ENCODE measurements around the gene MRPL36.
"Not testable (repeated sequence)": the region's sequence is repeated elsewhere in the genome, so short reads cannot be mapped to it uniquely, and the experiment has no call there.

Gene MRPL36

DNA sequence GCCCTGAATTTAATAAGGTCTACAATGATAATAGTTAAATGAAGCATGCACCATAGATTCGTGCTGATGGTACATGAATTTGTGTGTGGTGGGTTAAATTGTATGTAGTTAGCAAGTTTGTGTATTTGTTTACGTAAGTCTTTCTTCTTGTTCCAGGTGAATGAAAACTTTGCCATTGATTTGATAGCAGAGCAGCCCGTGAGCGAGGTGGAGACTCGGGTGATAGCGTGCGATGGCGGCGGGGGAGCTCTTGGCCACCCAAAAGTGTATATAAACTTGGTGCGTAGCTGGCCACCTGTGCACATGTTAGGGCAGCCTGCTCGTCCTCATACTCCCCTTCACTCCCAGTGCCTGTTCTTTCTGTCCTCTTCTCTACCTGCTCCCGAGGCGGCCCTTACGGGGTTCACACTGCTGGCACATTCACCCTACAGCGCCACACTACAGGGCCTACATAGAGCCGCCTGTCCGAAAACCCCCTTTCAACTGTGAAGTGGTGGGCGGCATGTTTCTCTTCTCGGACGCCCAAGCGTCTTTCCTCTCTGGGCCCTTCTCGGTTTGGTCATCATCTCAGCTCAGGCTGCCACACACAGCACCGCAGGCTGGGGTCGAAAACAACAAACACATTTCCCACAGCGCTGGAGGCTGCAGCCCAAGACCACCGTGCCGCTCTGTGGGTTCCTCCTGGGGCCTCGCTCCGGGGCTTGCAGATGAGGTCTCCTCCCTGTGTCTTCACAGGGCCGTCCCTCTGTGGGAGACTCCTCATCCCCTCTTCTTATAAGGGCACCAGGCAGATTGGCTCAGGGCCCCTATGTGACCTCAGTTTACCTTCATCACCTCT is 14.8 kb upstream of the MRPL36 start:
- DNase-seq = no peak

DNA sequence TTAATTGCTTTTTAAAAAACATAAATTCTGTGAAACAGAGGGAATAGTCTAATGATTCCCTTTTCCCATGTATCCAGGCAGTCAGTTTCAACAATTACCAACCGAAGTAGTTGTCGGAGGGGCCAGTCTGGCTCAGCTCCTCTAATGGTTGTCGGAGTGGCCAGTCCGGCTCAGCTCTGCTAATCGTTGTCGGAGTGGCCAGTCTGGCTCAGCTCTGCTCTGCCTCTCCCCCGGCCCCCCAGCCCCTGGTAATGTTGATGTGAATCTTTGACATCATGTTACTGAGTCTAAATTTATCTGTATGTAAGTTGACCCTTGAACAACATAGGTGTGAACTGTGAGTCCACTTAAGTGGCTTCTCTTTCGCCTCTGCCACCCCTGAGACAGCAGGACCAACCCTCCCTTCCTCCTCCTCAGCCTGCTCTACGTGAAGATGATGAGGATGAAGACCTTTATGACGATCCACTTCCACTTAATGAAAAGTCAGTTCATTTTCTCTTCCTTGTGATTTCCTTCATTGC is 11.0 kb upstream of the MRPL36 start:
- no peak for DNase-seq

DNA sequence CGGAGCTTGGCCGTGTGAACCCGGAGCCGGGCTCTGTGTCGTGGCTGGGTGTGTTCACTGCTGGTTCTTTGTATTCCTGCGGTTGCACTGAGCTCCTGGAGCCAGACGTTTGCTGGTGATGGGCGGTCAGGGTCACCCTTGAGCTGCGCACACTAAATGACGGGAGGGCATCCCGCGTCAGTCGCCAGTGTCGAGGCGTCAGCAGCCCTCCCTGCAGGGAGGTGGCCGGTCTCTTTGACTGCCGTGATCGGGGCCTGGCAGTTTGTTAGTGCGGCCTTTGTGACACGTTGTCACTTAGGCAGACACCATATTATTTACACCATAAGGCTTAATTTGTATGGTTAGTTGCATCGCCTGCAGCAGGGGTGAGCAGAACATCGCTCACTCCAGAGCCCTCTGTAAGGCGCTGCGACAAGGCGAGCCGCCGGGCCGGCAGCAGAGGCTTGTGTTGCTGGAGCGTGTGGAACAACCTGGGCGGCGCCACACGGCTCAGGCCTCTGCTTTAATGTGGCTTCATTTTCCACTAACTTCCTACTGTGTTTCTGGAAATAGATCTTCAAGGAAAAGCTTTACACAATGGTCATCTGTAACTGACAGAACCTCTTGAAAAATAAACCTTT is 9.9 kb upstream of the MRPL36 start:
- no peak for DNase-seq

DNA sequence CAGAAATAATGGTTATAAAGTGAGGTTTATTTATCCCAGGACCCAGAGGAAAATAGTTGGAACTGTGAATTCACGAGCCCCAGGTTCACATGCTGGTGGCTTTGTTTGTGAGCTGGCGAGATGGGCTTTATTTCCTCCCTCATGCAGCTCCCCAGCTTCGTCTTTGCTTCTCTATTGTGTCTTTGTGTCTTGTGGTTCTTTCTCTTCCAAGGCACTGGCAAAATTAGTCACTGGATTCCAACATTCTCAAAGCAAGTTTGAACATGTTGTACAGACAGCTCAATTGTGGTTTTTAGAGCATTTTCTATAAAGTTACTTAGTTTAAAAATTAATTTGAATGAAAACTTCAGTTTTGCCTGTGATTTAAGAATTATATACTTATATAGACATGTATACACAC is 8.8 kb upstream of the MRPL36 start:
- no peak for DNase-seq

DNA sequence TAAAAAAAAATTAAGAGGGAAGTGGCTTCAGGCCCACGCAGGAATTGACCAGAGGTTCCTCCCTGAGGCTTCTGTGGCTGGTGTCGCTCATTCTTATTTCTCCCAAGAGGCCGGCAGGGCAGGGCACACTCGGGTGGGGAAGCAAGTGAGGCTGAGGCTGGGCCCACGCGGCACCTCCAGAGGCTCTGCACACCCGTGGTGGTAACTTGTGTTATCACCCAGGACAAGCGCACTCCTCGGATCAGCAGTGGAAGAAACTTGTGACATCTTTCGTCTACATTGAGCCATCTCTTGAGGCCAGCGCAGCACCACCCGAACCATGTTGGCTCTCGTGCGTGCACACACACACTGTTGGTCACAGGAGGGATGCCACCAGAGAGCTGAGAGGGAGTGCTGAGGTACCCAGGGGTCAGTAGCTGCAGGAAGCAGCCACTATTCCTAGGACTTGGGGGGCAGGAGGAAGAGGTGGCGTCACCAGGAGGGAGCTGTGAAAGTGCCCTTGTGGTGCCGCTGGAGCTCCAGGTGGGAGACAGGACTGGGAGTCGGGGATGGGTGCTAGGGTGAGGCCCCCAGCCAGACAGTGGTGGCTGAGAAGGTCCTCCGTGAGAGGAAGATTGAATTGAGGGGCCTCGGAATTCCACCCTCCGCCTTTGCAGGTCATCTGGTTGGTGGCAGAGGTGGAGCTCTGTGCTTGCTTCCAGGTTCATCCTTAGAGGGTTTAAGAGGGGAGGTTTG is 8.0 kb upstream of the MRPL36 start:
- DNase-seq = no peak

DNA sequence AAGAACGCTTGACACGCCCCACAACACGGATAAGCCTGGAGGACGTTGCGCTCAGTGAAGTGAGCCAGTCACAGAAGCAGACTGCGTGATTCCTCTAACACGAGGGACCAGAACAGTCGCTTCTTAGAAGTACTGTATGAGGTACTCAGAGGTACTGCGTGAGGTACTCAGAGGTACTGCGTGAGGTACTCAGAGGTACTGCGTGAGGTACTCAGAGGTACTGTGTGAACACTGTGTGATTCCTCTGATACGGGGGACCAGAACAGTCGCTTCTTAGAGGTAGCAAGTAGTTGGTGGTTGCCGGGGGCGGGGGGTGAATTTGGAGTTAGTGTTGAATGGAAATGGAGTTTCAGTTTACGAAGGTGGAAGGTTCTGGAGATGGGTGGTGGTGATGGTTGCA is 7.3 kb upstream of the MRPL36 start:
- DNase-seq = no peak

DNA sequence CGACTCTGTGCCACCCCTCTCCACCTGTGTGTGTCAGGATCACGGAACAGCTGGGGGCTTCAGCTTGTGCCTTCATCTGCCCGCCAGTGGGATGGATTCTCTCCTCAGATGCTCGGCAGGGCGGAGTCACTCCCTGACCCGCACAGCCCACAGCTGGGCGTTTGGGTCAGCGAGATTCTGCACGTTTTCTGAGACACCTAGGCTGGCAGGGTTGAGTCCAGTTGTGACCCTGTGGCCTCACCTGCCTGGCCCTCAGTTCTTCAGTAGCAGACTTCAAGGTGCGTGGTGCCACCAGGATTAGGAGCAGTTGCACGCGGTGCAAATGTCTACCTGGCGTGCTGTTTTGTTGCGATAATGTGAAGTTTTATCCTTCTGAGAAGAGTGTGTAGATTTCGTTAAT is 6.6 kb upstream of the MRPL36 start:
- DNase-seq = no peak

DNA sequence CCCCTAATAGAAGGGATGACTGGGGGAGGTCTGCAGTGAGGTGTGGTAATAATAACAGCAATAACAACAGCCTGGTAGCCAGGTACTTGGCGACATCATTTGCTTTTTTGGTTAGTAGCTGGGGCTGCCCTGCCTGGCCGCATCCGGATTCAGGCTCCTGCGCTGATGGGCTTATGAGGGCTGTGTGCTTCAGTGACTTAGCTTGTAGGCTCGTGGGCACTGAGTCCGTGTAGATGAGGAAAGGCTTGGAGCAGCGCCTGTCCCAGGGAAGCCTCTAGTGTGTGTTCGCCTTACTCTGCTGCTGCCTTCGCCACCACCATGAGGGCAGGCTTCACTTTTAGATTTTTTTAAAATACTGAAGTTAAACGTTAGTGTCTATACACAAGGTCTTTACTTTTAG is 6.1 kb upstream of the MRPL36 start:
- DNase-seq = no peak

DNA sequence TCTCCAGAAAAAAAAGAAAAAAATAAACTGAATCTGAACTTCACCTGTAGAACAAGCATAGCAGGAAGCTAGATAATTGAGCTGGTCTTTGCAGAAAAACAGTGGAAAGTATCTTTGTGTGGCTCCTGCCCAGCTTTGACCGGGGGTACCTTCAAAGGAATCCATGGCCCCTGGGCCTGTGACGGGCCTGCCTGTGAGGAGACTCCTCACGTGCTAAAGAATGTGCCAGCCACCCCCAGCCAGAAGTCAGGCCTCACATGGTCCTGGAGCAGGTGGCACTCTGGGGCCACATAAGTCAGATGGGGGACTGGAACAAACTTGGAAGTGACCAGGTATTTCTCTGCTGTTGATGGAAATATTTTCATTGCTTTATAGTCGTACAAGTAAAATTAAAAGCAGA is 5.7 kb upstream of the MRPL36 start:
- no peak for DNase-seq

DNA sequence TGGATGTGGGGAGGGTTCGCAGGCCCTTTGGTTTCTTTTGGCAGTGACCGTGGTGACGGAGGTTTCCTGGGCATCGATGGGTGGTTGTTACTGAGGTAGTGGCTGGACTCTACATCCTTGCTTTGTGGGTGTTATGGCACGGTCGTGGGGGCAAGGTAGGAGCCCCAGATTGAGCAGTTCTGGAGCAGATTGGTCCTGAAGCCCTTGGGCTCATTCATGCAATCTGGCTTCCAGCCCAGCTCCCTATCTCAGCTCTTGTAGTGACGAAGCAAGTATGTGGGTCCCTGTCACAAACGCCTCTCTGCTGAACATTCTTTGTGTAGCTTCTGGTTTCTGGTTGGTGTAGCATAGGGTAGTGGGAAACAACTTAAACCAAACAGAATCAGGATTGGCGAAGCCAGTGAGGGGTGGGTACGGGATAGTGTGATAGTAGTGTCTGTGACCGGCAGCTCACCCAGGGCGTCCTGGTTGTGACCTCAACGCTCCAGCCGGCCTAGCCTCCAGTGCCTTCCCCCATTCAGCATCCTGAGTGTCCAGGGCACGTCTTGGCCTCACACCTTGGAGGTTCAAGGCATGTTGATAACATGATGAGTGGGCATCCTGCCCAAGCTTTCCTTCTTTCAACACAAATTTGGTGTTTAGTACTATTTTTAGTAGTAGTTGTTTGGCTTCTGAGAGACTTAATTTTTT is 4.5 kb upstream of the MRPL36 start:
- DNase-seq = no peak

DNA sequence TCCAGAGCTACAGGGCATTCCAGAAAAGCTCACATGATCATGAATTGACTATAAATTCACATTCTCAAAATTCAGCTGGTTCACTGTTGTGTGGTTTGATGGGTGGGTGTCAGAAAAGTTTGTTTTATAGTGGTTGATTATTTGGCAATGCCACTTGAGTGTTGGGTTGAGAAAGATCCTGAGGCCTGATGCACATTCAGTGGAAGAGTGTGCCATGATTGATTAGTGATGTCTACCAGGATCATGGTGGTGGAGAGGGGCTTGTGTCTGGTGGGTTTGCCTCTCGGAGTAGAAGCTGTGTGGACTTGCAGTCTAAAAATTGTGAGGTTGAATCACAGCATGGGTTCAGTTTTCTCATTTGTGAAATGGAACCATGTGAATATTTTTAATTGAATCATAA is 3.6 kb upstream of the MRPL36 start:
- DNase-seq = no peak

DNA sequence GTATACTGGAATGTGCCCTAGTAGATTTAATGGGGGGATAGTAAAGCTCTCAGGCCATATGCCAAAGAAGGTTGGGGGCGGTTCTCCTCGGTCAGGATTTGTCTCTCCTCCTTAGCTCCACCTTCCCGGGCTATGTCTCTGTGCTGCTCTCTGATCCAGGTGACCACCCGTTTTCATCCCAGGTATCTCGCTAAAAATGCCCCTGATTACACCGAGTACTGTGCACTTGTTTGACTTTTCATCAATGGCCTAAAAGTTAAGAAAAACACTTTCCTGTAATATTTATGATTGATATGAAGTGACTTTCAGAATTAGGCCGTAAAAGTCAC is 2.3 kb upstream of the MRPL36 start:
- no peak for DNase-seq

DNA sequence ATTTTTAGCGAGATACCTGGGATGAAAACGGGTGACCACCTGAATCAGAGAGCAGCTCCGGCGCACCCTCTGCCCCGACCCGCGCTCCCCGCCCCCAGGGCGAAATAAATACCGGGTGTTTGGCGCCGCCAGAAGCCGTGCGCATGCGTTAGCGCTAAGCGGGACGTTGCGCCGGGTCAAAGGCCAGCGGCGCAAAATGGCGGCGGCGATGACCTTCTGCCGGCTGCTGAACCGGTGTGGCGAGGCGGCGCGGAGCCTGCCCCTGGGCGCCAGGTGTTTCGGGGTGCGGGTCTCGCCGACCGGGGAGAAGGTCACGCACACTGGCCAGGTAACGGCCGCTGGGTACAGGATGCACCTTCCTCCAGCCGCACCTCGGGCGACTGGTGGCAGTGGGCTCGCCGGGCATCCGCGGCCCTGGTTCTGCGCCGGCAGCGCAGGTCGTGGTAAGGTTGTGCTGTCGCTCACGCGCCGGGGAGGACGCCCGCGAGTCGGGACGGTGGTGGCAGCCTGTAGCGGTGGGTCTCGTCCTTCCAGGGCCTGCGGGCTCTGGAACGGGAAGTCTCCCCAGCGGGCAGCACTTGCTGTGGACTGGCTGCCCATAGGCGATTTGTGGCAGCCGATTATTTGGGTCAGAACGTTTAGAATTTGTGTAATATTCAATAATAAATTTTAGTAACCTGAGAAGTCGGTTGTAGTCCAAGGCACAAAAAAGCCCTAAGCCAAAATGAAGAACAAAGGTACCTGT is 1.8 kb upstream of the MRPL36 start, which contains the start of gene NDUFS6:
TSS of gene NDUFS6 (plus strand) at position 186 of the 745 bp plus-strand sequence. CDS start at position 197, 11 bp downstream.
- peak; percentile 58 for DNase-seq

DNA sequence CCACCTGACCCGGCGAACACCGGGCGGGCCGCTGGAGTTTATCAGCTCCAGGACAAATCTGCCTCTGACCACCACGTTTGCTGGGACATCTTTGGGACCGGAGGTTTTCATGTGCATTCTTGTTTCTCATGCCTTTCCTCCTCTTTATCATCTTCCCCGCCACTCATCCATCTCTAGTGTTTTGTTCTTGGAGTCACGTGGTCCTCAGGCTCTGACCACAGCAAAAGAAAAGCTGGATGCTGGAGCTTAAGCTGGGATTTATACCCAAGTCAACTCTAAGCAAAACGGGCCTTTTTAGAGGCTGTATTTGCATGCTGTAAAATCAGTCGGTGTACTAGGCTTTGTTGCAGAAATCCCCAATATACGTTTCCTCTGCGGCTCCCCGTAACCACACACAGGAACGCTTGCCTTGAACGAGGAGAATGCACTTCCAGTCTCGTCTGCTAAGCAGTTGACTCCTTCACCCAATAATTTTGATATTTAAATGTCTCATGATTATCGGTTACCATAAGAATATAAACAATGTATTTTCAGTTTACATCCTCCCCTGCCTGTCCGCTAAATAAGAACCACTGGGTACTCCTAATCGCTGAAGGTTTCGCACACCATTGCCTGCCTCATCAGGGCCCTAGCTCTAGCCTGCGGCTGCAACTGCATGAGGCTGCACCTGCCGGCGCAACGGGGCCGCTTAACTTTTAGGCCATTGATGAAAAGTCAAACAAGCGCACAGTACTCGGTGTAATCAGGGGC is 1.0 kb upstream of the MRPL36 start:
- DNase-seq = peak; percentile 45

DNA sequence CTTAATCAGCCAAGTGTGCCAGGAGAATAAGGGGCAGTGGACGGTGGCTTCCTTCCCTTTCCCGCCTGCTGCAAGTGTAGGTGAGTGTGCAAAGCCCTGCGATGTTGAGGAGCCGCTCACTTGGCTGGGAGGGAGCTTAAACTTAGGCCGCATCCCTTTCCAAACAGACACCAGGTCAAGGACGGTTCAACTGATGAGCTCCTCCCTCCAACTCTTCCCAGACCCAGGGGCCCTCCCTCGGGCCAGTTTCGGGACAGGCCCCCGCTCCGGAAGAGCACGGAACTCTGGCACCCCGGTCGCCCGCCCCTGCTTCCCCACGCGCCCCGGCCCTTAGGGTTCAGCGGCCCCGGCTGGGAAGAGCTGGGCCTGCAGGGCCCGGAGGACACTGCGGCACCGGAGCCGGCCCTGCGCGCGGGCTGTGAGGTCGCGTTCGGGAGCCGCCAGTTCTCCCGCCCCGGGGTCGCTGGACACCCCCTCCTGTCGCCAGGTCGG is 481 bp downstream of the MRPL36 start:
- DNase-seq = no peak

DNA sequence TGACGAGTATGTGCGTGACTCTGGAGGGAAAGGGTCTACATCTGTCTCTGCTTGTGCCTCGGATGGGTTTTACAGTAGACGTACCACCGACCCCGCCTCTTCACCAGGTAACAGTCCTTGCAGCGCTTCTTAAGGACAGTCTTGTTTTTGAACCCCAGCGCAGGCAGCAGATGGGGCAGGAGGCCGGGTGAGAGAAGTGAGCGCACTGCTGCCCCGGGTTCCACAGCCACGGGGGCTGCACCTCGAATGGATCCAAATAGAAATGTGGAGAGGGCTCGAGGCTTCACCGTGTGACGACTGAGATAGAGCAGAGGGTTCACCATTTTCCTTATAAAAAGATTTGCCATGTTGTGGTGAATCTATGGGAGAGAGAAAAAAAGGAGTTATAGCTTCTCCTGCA is 1.0 kb downstream of the MRPL36 start:
- DNase-seq = not testable (repeated sequence)

DNA sequence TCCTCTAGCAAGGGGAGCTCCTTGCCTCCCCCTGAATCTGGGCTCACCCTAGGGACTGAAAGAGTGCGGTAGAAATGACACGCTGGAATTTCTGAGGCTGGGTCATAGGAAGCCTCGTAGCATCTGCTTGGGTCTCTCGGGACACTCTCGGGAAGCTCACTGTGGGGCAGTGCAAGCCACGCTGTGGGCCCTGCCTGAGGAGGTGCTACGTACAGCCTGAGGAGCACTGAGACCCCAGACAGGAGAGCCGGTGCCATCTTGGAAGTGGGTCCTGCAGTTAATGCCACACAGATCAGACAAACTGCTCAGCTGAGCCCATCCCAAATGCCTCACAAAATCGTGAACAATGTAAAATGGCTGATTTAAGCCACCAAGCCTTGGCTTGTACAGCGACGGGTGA is 1.8 kb downstream of the MRPL36 start:
- DNase-seq = no peak

DNA sequence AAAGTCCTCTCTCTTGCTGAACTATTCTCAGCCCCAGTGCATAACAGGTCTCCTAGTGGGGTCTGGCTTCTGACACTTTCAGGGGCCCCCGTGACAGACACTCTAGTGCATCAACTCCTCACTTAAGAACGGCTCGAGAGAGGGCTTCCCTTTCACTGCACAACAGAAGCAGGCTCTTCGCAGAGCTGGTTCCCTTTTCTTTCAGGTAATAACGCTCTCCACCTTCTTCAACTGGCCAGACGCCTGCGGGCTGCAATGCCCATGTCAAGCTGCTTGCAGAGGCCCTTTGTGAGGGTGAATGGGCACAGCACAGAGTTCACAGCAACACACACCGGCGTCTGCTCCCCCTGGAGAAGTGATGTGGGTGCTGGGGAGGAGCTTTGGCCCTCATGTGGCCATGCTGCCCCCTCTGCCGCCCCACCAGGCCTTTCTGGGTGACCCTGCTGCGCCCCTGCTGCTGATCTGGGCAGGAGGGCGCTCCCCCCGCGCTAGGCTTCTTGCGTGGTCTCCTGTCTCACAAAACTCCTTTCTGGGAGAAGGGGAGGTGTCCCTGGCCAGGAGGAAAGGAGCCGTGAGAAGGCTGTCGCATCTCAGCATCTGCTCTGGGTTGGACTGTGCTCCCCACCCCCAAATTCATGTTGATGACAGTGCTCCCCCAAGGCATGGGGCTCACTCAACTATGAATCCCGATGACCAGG is 2.4 kb downstream of the MRPL36 start:
- DNase-seq = no peak

DNA sequence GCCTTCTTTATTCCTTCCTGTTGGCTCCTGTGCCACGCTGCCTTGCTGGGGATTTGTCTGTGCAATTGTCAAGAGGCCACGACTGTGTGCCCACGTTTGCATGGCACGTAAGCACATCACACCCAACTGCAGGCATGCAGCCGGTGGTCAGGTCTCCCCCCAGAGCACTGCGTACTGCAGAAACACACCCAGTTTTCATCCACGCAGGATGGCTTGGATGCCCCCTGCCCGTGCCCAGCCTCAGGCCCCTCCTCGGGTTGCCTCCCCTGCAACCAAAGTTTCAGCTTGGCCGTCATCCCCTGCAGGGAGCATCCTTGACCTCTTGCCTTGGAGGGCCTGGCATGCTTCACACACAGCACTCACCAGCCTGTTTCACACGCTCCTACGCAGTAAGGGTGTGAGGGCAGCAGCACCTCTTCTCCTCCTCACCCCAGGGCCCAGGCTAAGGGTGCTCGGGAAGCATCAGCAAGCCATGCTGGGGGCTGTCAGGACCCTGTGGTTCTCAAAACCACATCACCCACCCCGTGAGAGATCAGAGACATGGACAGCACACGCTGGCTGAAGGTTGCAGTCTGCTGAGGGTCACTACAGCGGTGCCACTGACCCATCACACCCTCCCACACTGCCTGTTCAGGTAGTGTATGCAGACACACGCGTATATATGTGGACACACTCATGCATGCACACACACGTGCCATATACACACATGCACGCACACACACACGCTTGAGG is 3.1 kb downstream of the MRPL36 start:
- DNase-seq = no peak

DNA sequence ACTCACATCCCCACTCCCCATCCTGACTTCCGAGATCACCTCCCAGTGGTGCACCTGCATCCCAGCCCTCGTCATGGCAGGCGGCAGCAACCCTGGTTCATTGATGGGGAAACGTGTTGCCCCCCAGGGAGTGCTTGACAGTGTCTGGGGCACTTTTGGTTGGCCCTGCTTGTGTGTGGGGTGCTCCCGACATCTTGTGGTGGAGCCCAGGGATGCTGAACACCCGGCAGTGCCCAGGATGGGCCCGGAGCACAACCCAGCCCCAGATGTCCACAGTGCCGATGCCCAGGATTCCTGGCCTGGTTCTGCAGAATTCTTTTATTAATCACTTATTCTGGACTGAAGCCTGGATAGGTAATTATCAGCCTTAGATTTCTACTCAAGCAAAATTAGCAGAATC is 3.7 kb downstream of the MRPL36 start:
- no peak for DNase-seq

Measured in NCI-H2029 (cell line).